Effector memory CD8-positive, alpha-beta T cell (primary cell): Measurements from ENCODE around the gene FAM184A.

Experiments
- ATAC-seq: fragments of 150-1000 bp; cut with Tn5 transposase; replicated peaks from 2 replicates; pipeline ENCODE4 v1.10.0; 2021; ENCODE audit warnings: mild to moderate bottlenecking, moderate library complexity
- DNase-seq, 3 experiments: peaks; one replicate each; pipeline ENCODE4 v3.0.0; 2021
- H3K27ac Mint-ChIP-seq, 2 donors: one replicate each; pipeline ENCODE4 v1.8.0; 2022; ENCODE audit warnings: mild to moderate bottlenecking in 2 of 2, mixed read lengths in 2 of 2, moderate library complexity in 2 of 2
- H3K27me3 Mint-ChIP-seq, 2 donors: one replicate each; pipeline ENCODE4 v1.8.0; 2022; ENCODE audit warnings: mixed read lengths in 2 of 2
- H3K36me3 Mint-ChIP-seq: one replicate; pipeline ENCODE4 v1.8.0; 2022; ENCODE audit warnings: mild to moderate bottlenecking, moderate library complexity, mixed read lengths; ENCODE audit not compliant: insufficient read depth
- H3K4me1 Mint-ChIP-seq, 2 donors: one replicate each; pipeline ENCODE4 v1.8.0; 2022; ENCODE audit warnings: low read depth in 2 of 2, mixed read lengths in 2 of 2
- H3K4me3 Mint-ChIP-seq, 2 donors: one replicate each; pipeline ENCODE4 v1.8.0; 2022; ENCODE audit warnings: mild to moderate bottlenecking in 2 of 2, mixed read lengths in 2 of 2, moderate library complexity in 2 of 2
- H3K9me3 Mint-ChIP-seq, 2 donors: one replicate each; pipeline ENCODE4 v1.8.0; 2022; ENCODE audit warnings: mixed read lengths in 2 of 2

Gene FAM184A

GRCh38 chr6:118971682-118972081 lies 106.8 kb downstream of the FAM184A start:
- Mint-ChIP-seq H3K36me3 (no peaks in the 10 kb centered on the region), H3K27me3 (no peaks in the 10 kb centered on the region), H3K4me3 (no peak overlapping the region), H3K27ac (no peak overlapping the region), H3K4me1 (no peaks in the 10 kb centered on the region), H3K9me3 (no peaks in the 10 kb centered on the region)
- no peak for DNase-seq
- no peak for ATAC-seq

- H3K4me1 Mint-ChIP-seq, result no peaks in the 10 kb centered on the region
- ATAC-seq, result no peak
These were observed 107.6 kb downstream of the FAM184A start for GRCh38 chr6:118970866-118971265.

GRCh38 chr6:118968416-118968815 lies 110.0 kb downstream of the FAM184A start:
- H3K27ac Mint-ChIP-seq, result no peak overlapping the region
- no peaks in the 10 kb centered on the region for H3K27me3 Mint-ChIP-seq
- H3K9me3 Mint-ChIP-seq, result no peaks in the 10 kb centered on the region
- ATAC-seq (no peak), DNase-seq (no peak)
- H3K4me3 Mint-ChIP-seq, result no peak overlapping the region
- H3K4me1 Mint-ChIP-seq, result no peaks in the 10 kb centered on the region
- H3K36me3 Mint-ChIP-seq, result no peaks in the 10 kb centered on the region

More at GRCh38 chr6:118970866-118971265, 107.6 kb downstream of the FAM184A start:
- no peak for DNase-seq
- Mint-ChIP-seq H3K36me3 (no peaks in the 10 kb centered on the region), H3K4me3 (no peak overlapping the region), H3K9me3 (no peaks in the 10 kb centered on the region), H3K27me3 (no peaks in the 10 kb centered on the region), H3K27ac (no peak overlapping the region)

GRCh38 chr6:118967239-118967638 lies 111.2 kb downstream of the FAM184A start:
- Mint-ChIP-seq H3K27ac (no peak overlapping the region), H3K4me1 (no peaks in the 10 kb centered on the region), H3K4me3 (no peak overlapping the region), H3K36me3 (no peaks in the 10 kb centered on the region), H3K9me3 (no peaks in the 10 kb centered on the region), H3K27me3 (no peaks in the 10 kb centered on the region)
- no peak for ATAC-seq
- no peak for DNase-seq

DNA sequence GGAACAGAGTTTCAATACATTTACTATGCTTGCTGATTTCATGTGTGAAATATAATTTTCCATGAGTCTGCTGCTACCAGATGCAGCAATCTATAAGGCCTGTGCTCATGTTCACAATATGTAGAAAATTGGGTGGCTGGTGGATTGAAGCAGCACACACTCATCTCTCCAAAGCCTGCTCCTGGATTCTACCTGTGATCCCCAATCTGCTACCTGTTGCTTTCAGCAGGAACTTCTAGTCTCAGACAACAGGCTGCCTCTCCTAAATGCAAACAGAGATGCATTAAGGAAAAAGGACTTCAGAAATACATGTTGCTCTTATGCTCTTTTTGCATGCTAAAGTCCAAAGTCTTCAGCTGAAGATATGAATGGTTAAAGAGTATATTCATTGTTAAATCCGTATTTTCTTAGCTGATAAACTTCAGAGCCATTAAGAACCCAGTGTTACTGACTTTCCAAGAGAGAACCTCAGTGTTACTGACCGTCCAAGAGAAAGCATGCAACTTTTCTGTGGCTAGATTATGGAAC lies 112.6 kb downstream of the FAM184A start:
- no peak for DNase-seq
- no peak overlapping the region for H3K27ac Mint-ChIP-seq
- H3K9me3 Mint-ChIP-seq, result no peaks in the 10 kb centered on the region
- no peaks in the 10 kb centered on the region for H3K36me3 Mint-ChIP-seq
- no peak overlapping the region for H3K4me3 Mint-ChIP-seq
- no peaks in the 10 kb centered on the region for H3K27me3 Mint-ChIP-seq
- ATAC-seq, result no peak
- H3K4me1 Mint-ChIP-seq, result no peaks in the 10 kb centered on the region

GRCh38 chr6:118965371-118965770 lies 113.1 kb downstream of the FAM184A start:
- Mint-ChIP-seq H3K4me3 (no peak overlapping the region), H3K4me1 (no peaks in the 10 kb centered on the region), H3K9me3 (no peaks in the 10 kb centered on the region), H3K36me3 (no peaks in the 10 kb centered on the region), H3K27me3 (no peaks in the 10 kb centered on the region), H3K27ac (peak overlapping the region in 1 of 2 donors; percentile 16)
- DNase-seq (no peak), ATAC-seq (no peak)

DNA sequence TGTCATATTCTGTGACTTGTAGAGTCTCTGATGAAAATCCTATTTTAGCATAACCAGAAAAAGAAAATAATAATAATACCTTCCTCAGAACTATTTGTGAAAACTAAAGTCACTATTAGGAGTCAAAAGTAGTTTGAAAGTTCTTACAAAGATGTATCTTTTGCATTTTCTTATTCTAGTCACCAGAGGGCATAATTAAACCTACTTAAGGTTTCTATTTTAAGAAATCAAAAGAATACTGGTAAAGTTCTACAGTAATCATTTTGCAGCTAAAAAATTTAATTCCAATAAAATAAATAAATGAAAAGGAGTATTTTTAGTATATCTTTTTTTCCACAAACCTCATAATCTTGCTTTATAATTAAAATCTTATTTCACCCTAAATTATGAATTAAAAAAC lies 115.5 kb downstream of the FAM184A start:
- no peaks in the 10 kb centered on the region for H3K36me3 Mint-ChIP-seq
- no peak overlapping the region for H3K4me3 Mint-ChIP-seq
- H3K9me3 Mint-ChIP-seq, result no peaks in the 10 kb centered on the region
- no peak for DNase-seq
- peaks cover 0 to 4% of the 10 kb centered on the region in 2 donors for H3K4me1 Mint-ChIP-seq
- ATAC-seq, result no peak
- no peak overlapping the region for H3K27ac Mint-ChIP-seq
- no peaks in the 10 kb centered on the region for H3K27me3 Mint-ChIP-seq

DNA sequence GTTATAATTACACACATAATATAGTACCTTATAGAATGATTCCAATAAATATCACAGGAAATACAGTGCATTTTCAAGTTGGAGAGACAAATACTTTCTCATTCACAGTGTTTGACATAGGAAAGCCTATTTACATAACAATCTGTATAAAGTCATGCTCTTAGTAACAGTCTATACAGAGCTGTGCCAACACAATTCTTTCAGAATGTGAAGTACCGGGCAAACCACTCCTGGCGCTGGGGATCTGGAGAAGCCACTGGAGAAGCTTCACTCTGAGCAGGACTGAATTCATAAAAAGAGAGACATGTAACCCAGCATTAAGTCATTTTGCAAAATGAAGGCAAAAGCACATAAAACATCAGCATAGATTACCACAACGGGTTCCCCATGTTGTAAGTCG lies 118.6 kb downstream of the FAM184A start:
- no peaks in the 10 kb centered on the region for H3K27me3 Mint-ChIP-seq
- H3K27ac Mint-ChIP-seq, result no peak overlapping the region
- H3K9me3 Mint-ChIP-seq, result no peaks in the 10 kb centered on the region
- H3K4me3 Mint-ChIP-seq, result no peak overlapping the region
- peaks cover 0 to 4% of the 10 kb centered on the region in 2 donors for H3K4me1 Mint-ChIP-seq
- no peak for ATAC-seq
- DNase-seq, result no peak
- peaks cover 4% of the 10 kb centered on the region for H3K36me3 Mint-ChIP-seq

- Mint-ChIP-seq H3K4me3 (no peak overlapping the region), H3K4me1 (no peaks in the 10 kb centered on the region), H3K9me3 (no peaks in the 10 kb centered on the region), H3K27me3 (no peaks in the 10 kb centered on the region), H3K27ac (no peak overlapping the region), H3K36me3 (peaks cover 4% of the 10 kb centered on the region)
- DNase-seq (no peak), ATAC-seq (no peak)
These were observed 125.1 kb downstream of the FAM184A start for GRCh38 chr6:118953391-118953790.

DNA sequence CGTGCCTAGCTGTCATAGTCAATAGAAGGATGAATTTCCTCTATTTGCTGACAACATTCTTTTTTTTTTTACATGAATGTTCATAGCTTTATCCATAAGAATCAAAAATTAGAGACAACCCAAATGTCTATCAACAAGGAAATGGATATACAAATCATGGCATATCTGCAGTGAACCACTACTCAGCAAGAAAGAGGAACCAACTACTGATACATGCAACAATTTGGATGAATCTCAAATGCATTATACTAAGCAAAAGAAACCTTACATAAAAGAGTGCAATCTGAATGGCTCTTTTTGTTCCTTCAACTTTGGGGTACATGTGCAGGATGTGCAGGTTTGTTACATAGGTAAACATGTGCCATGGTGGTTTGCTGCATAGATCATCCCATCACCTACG lies 125.8 kb downstream of the FAM184A start:
- ATAC-seq (no peak), DNase-seq (no peak)
- H3K4me3 Mint-ChIP-seq, result no peak overlapping the region
- H3K4me1 Mint-ChIP-seq, result no peaks in the 10 kb centered on the region
- H3K36me3 Mint-ChIP-seq, result peaks cover 4% of the 10 kb centered on the region
- H3K27ac Mint-ChIP-seq, result no peak overlapping the region
- no peaks in the 10 kb centered on the region for H3K27me3 Mint-ChIP-seq
- peaks cover 0 to under 1% of the 10 kb centered on the region in 2 donors for H3K9me3 Mint-ChIP-seq

GRCh38 chr6:118945217-118945616 lies 133.2 kb downstream of the FAM184A start:
- peaks cover 3 to 18% of the 10 kb centered on the region in 2 donors for H3K9me3 Mint-ChIP-seq
- H3K4me1 Mint-ChIP-seq, result no peaks in the 10 kb centered on the region
- H3K27me3 Mint-ChIP-seq, result no peaks in the 10 kb centered on the region
- H3K27ac Mint-ChIP-seq, result no peak overlapping the region
- peaks cover 2% of the 10 kb centered on the region for H3K36me3 Mint-ChIP-seq
- ATAC-seq (no peak), DNase-seq (no peak)
- no peak overlapping the region for H3K4me3 Mint-ChIP-seq

GRCh38 chr6:118940770-118941169 lies 137.7 kb downstream of the FAM184A start:
- DNase-seq (no peak), ATAC-seq (no peak)
- Mint-ChIP-seq H3K4me1 (peaks cover 2 to 3% of the 10 kb centered on the region in 2 donors), H3K9me3 (peaks cover 3 to 8% of the 10 kb centered on the region in 2 donors), H3K27ac (no peak overlapping the region), H3K36me3 (peaks cover 5% of the 10 kb centered on the region), H3K4me3 (no peak overlapping the region), H3K27me3 (no peaks in the 10 kb centered on the region)

- Mint-ChIP-seq H3K9me3 (peaks cover 3 to 8% of the 10 kb centered on the region in 2 donors), H3K4me1 (peaks cover 3 to 9% of the 10 kb centered on the region in 2 donors), H3K4me3 (no peak overlapping the region), H3K27me3 (no peaks in the 10 kb centered on the region), H3K27ac (no peak overlapping the region), H3K36me3 (peaks cover 9% of the 10 kb centered on the region)
- DNase-seq (no peak), ATAC-seq (no peak)
These were observed 138.8 kb downstream of the FAM184A start for GRCh38 chr6:118939683-118940082.

DNA sequence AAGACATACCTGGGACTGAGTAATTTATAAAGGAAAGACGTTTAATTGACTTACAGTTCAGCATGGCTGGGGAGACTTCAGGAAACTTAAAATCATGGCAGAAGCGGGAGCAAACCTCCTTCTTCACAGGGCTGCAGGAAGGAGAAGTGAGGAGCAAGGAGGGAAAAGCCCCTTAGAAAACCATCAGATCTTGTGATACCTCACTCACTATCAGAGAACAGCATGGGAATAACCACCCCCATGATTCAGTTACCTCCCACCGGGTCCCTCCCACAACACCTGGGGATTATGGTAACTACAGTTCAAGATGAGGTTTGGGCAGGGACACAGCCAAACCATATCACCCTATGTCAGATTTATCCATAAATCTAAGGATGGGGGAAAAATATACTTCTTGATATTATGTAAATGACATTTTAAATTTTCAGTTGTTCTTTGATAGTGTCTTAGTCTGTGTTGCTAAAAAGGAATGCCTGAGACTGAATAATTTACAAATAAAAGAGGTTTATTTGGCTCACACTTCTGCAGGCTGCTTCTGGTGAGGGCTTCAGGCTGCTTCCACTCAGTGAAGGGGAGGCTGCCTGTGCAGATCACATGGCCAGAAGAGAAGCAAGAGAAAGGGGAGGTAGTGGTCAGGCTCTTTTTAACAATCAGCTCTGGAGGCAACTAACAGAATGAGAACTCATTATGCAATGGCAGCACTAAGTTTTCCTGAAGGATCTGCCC lies 142.3 kb downstream of the FAM184A start:
- peaks cover 13 to 17% of the 10 kb centered on the region in 2 donors for H3K4me1 Mint-ChIP-seq
- H3K36me3 Mint-ChIP-seq, result peaks cover 21% of the 10 kb centered on the region
- H3K27ac Mint-ChIP-seq, result peak overlapping the region; percentile 51 to 94
- peak overlapping the region in 1 of 2 donors; percentile 92 for H3K4me3 Mint-ChIP-seq
- no peak for ATAC-seq
- H3K9me3 Mint-ChIP-seq, result no peaks in the 10 kb centered on the region
- no peak for DNase-seq
- H3K27me3 Mint-ChIP-seq, result no peaks in the 10 kb centered on the region
